Measurements from ENCODE around the gene COL18A1.

DNA sequence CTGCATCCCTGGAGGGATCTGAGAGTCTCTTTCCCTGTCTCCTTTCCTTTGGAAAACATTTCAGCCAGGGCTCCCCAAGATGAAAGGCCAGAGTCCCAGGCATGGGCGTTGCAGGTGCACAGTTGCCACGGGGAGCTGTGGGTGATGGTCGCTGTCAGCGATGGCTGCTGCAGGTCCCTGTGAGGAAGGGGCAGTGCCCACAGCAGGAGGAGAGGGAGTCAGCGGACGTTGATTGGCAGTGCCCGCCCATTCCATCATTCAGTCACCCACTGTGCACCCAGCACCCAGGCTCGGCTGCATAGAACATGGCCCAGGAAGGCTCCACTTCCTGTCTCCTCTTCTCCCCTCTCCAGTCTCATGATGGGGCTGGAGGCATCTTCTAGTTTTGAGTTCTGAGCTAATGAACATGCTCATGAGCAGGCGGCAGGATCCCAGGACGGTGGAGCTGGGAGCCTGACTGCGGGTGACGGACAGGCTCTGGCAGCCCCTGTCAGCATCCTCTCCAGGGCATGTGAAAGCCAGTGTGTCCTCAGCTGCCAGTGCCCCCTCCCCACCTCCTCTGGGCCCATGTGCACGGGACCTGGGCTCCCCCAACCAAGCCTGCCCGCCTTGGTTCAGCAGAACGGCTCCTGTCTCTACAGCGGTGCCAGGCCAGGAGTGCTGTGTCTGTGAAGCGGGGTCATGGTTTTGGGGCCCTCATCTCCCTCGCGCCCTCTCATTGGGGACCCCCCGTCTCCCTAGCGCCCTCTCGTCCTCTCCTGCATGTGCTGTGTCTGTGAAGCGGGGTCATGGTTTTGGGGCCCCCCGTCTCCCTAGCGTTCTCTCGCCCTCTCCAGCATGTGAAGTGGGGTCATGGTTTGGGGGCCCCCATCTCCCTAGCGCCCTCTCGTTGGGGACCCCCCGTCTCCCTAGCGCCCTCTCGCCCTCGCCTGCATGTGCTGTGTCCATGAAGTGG, 24.5 kb downstream of the COL18A1 start:
- no peak for TF ChIP-seq GATA1 (IDR thresholded peaks at IDR 0.05; ENCODE audit: low read depth, low read length)
- no peak for TF ChIP-seq POLR2A (IDR thresholded peaks at IDR 0.05; ENCODE audit: low read length)

Data from erythroblast (primary cell).